Measurements from ENCODE around the gene PLEKHA7.

PLEKHA7 gene

DNA sequence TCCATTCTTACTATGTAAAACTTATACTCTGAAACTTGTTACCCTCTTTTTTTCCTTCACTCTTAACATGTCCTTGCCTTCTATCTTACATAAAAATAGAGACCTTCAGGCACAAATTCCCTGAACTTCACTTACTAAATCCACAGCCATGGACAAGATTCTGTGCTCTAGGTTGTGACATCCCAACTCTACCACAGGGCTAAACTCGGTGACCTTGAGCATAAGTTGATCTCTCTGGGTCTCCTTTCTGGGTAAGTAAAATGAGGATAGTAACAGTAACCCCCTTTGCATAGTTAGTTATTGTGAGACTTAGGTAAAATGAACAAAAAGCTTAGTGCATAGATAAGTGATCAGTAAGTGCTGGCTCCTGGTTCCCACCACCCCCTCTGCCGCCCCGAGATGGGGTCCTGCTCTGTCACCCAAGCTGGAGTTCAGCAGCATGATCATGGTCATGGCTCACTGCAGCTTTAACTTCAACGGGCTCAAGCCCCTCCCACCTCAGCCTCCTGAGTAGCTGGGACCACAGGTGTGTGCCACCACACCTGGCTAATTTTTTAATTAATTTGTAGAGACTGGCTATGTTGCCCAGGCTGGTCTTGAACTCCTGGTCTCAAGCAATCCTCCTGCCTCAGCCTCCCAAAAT, 255.7 kb downstream of the PLEKHA7 start:
- Histone ChIP-seq H3K27ac (no peak overlapping the region), H3K4me3 (no peak overlapping the region), H3K36me3 (peaks cover 38 to 53% (median 49%) of the 10 kb centered on the region in 3 donors), H3K4me1 (no peaks in the 10 kb centered on the region), H3K27me3 (no peaks in the 10 kb centered on the region), H3K9me3 (no peaks in the 10 kb centered on the region)
- no peak for DNase-seq
- intact Hi-C loops (cut with DNase I; ENCODE audit: low total_unique reads) = no loop called here
- TF ChIP-seq, protein P1, sequence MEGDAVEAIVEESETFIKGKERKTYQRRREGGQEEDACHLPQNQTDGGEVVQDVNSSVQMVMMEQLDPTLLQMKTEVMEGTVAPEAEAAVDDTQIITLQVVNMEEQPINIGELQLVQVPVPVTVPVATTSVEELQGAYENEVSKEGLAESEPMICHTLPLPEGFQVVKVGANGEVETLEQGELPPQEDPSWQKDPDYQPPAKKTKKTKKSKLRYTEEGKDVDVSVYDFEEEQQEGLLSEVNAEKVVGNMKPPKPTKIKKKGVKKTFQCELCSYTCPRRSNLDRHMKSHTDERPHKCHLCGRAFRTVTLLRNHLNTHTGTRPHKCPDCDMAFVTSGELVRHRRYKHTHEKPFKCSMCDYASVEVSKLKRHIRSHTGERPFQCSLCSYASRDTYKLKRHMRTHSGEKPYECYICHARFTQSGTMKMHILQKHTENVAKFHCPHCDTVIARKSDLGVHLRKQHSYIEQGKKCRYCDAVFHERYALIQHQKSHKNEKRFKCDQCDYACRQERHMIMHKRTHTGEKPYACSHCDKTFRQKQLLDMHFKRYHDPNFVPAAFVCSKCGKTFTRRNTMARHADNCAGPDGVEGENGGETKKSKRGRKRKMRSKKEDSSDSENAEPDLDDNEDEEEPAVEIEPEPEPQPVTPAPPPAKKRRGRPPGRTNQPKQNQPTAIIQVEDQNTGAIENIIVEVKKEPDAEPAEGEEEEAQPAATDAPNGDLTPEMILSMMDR (IDR thresholded peaks at IDR 0.05) = no peak

DNA sequence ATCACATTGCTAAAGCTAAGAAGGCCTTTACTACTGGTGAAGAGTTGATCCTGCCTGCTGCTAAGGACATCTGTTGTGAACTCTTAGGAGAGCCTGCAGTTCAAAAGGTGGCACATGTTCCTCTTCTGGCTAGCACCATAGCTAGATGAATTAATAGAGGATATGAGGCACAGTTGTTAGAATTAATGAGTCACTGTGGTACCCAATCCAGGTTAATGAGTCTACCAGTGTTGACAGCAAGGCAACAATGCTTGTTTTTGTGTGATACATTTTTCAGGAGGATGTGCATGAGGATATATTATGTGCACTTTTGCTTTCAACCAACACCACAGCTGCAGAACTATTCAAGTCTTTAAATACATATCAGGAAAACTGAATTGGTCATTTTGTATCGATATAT, 263.8 kb downstream of the PLEKHA7 start:
- H3K36me3 ChIP-seq = peaks cover 88 to 97% (median 92%) of the 10 kb centered on the region in 3 donors
- no peak for DNase-seq

DNA sequence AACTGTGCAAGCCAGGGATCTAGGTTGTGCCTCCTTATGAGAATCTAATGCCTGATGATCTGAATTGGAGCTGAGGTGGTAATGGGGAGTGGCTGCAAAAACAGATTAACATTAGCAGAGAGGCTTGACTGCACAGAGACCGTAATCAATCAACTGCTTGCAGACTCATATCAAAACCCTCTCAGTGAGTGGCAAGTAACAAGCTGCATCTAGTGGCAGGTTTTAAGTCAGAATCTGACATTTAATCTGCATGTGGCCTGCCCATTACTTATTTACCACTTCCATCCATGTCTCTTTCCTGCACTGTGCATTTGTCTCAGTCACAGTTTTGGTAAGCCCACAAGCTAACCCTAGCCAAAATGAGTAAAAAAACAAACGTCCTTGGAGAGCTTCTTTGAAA, 264.5 kb downstream of the PLEKHA7 start:
- no peak for DNase-seq
- Histone ChIP-seq H3K4me1 (peaks cover 0 to 21% (median 4%) of the 10 kb centered on the region in 4 donors), H3K27ac (no peak overlapping the region), H3K36me3 (peaks cover 81 to 96% (median 84%) of the 10 kb centered on the region in 3 donors), H3K4me3 (no peak overlapping the region), H3K9me3 (no peaks in the 10 kb centered on the region), H3K27me3 (no peaks in the 10 kb centered on the region)
- intact Hi-C loops (cut with DNase I; ENCODE audit: low total_unique reads) = no loop called here
- TF ChIP-seq, protein P1 (IDR thresholded peaks at IDR 0.05) = no peak

More for the DNA sequence above, 263.8 kb downstream of the PLEKHA7 start:
- Histone ChIP-seq H3K9me3 (no peaks in the 10 kb centered on the region), H3K4me1 (peaks cover 0 to 13% (median 0%) of the 10 kb centered on the region in 4 donors), H3K27me3 (no peaks in the 10 kb centered on the region), H3K4me3 (no peak overlapping the region), H3K27ac (no peak overlapping the region)
- intact Hi-C loops (cut with DNase I; ENCODE audit: low total_unique reads) = no loop called here
- TF ChIP-seq, protein P1 (IDR thresholded peaks at IDR 0.05) = no peak

DNA sequence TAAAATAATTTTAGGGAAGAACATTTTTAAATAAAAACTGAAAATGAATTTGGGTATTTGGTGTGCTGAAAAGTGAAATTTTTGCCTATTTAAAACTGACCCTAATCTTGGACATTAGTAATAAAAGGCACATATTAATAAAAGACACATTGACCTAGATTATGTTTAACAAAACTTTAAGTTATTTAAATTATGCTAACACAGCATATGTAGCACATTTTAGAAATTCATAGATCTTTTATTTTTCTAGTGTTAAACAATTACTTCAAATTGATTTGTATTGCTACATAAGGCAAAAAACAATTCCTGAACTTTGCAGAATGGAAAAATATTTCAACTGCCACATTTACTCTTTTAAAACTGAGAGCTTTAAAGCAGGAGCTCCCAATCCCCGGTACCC, 265.1 kb downstream of the PLEKHA7 start:
- DNase-seq = no peak
- TF ChIP-seq, protein P1 (IDR thresholded peaks at IDR 0.05) = no peak

DNA sequence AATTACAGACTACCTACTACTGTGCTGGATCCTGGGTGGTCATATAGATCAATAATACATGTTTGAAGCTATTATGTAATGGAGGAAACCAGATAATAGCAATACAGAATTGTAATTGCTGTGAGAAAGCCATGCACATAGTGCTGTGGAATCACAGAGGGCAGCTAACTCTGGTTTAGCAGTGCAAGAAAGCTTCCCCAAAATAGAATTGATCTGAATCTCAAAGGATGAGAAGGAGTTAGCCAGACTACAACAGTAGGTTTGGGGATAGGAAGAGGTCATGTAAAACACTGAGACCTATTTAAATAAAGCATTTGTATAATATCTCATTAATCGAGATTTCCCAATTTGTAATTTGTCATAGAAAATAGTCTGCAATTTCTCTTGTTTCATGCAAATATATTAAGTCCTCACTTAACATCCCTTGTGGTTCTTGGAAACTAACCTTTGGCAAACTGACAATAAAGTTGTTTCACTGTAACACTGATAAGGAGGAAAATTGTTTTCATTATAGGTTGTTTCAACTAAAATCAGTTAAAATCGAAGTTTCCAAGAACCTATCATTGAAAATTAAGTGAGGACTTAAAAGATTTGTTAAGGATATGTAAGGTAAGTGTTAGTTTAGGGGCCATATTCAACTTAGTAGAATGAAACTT, 268.1 kb downstream of the PLEKHA7 start:
- Histone ChIP-seq H3K9me3 (no peaks in the 10 kb centered on the region), H3K27ac (no peak overlapping the region), H3K4me1 (peaks cover 0 to 57% (median 29%) of the 10 kb centered on the region in 4 donors), H3K4me3 (no peak overlapping the region), H3K36me3 (peaks cover 46 to 74% (median 51%) of the 10 kb centered on the region in 3 donors), H3K27me3 (no peaks in the 10 kb centered on the region)
- intact Hi-C loops (cut with DNase I; ENCODE audit: low total_unique reads) = no loop called here
- TF ChIP-seq, protein P1 (IDR thresholded peaks at IDR 0.05) = no peak
- DNase-seq = no peak

More for the DNA sequence above, 265.1 kb downstream of the PLEKHA7 start:
- Histone ChIP-seq H3K4me1 (peaks cover 0 to 27% (median 9%) of the 10 kb centered on the region in 4 donors), H3K36me3 (peaks cover 75 to 94% (median 82%) of the 10 kb centered on the region in 3 donors), H3K9me3 (no peaks in the 10 kb centered on the region), H3K4me3 (no peak overlapping the region), H3K27me3 (no peaks in the 10 kb centered on the region), H3K27ac (no peak overlapping the region)
- intact Hi-C loops (cut with DNase I; ENCODE audit: low total_unique reads) = no loop called here

Measured in tibial artery (tissue), 4 donors.